ENCODE data around the gene GRIK1.

DNA sequence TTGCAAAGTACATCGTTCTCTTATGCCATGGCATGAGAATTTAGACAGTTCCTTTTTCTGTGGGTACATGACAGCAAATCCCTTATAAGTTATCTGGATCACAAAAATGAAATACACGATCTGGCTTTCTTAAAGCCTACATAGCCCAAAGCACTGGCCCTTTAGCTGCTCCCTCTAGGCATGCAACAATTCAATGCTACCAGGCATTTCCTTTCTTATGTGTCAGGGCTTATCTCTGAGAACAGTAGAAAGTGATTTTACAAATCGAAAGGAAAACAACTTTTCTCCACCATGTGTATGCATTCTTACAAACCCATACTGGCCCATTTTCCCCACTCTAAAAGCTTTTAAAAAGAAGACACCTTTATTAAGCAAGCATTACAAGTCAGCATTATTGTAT lies 139.7 kb downstream of the GRIK1 start:
- TF ChIP-seq, protein P1, sequence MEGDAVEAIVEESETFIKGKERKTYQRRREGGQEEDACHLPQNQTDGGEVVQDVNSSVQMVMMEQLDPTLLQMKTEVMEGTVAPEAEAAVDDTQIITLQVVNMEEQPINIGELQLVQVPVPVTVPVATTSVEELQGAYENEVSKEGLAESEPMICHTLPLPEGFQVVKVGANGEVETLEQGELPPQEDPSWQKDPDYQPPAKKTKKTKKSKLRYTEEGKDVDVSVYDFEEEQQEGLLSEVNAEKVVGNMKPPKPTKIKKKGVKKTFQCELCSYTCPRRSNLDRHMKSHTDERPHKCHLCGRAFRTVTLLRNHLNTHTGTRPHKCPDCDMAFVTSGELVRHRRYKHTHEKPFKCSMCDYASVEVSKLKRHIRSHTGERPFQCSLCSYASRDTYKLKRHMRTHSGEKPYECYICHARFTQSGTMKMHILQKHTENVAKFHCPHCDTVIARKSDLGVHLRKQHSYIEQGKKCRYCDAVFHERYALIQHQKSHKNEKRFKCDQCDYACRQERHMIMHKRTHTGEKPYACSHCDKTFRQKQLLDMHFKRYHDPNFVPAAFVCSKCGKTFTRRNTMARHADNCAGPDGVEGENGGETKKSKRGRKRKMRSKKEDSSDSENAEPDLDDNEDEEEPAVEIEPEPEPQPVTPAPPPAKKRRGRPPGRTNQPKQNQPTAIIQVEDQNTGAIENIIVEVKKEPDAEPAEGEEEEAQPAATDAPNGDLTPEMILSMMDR (IDR thresholded peaks at IDR 0.05), result no peak
- no peak for TF ChIP-seq POLR2A (IDR thresholded peaks at IDR 0.05)

Measured in thyroid gland (tissue), 4 donors.